Endometrium (tissue), 2 donors: ENCODE data around the gene FSTL4.

Experiments used
- FAIRE-seq: peaks from 2 replicates; lab custom pipeline; 2012; peaks lifted over from hg19 to GRCh38; lab: Jason Lieb, UNC
- donor health status: control.
- donor health status: control.

The FSTL4 gene

DNA sequence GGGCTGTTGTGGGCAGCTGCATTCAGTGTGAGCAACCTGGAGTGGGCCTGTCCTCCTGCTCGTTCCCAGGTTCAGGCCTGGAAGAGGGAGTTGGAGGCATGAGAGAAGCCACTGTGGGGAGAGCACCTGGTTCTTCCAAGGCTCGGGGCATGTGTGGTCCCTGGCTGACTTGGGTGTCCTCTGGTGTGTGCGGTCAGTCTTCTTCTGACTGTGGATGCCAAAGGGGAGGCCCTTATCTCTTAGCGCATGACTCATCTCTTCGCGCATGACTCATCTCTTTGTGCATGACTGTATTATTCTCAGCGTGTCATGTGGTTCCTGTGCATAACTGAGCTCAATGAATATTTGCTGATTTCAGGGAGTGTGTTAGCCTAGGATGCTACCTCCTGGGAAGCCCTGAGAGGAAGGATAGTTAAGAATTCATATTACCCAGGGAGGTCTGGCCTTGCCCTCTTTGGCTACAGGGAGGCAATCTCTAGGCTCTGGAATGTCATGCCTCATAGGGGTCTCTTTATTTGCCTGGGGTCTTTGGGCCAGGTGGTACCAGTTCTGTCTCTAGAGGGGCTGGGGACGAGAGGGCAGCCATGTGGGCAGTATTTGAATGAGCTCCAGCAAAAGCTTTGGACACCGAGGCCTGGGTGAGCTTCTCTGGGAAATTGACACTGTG, 371.8 kb downstream of the FSTL4 start:
- FAIRE-seq = no peak

GRCh38 chr5:133238426-133239205, 373.7 kb downstream of the FSTL4 start:
- FAIRE-seq = no peak

- no peak for FAIRE-seq
These were observed 375.4 kb downstream of the FSTL4 start for GRCh38 chr5:133236976-133237375.

GRCh38 chr5:133236541-133236951, 375.8 kb downstream of the FSTL4 start:
- no peak for FAIRE-seq

GRCh38 chr5:133235696-133236426, 376.5 kb downstream of the FSTL4 start:
- FAIRE-seq = no peak

DNA sequence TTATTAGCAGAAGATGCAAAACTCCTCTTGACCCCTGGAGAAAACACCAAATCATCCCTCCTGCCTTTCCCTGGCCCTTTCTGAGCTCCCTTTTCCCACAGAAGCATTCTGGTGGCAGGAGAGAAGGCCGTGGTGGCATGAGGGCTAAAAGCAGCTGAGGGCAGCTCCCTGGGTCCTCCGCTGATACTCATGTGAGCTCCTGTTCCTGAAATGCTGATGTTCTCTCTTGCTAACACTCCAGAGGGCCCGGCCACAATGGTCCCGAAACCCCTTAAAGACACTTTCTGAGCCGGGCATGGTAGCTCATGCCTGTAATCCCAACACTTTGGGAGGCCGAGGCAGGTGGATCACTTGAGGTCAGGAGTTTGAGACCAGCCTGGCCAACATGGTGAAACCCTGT, 377.4 kb downstream of the FSTL4 start:
- FAIRE-seq = no peak

DNA sequence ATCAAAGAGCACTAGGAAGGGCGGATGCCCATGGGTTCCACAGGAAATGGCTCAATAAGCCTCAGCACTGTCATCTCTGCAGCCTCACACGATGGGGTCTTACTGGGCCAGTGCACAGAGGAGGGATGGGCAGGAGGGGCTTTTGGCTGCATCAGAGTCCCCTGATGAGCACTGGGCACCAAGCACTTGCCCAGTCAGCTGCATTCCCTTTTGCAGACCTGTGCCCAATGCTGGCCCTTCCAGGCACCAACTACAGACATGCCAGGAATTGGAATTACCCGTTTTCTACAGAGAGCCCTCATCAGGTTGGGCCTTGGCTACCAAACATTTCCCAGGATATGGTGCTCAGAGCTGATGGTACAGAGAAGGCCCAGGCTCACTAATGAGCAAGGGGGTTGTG, 378.1 kb downstream of the FSTL4 start:
- FAIRE-seq = no peak

DNA sequence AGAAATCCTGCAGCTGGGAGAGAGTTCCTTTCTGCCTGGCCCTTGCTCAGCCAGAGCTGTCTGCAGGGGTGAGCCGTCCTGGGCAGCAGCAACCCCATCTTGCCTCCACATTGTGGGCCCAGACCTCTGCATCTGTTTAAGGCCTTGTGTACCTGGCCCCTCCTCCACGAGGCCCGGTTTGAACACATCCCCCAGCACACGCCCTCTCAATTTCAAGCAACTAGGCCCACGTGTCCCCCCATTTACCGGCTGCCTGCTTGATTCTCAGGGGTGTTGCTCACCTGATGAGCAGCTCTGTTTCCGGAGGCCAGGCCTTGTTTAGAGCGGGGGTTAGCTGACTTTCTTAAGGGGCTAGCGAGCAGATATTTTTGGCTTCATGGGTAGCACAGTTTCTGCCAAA, 378.7 kb downstream of the FSTL4 start:
- FAIRE-seq = no peak

DNA sequence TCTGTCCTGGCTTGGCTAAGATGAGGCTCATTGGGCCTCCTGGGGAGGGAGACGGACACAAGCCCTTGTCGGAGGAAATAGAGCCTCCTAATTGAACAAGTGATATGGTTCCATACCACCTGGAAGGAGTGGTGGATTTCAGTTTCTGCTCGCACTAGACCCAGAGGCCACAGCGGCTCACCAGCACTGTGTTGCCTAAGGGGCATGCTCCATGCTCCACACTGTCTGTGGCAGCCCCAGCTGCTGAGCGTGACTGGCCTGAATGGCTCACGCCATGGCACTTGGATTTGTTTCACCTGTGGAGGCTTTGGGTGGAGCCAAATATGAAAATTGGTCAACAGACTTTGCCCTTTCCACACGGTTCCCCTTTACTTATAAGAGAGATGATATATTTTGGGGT, 379.4 kb downstream of the FSTL4 start:
- no peak for FAIRE-seq

- no peak for FAIRE-seq
These were observed 379.9 kb downstream of the FSTL4 start for GRCh38 chr5:133232435-133232834.

DNA sequence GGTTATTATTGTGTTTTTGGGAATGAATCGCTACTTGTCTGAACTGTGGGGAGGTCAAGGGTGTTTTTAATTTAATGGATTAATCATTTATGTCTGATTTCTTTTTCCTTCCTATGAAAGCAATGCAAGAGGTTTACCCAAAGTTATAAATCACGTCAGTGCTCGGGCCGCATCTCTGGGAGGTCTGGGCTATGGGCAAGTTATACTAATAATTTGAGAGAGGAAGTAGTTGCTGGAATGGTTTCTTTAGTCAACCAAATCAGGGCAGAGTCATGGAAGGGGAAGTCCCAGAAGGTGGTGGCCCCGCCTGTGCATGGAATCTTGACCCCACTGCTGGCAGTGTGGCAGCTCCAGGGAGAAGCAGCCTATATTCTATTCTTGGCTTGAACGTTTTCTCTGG, 380.3 kb downstream of the FSTL4 start:
- FAIRE-seq = no peak

GRCh38 chr5:133230823-133231578, 381.3 kb downstream of the FSTL4 start:
- no peak for FAIRE-seq

DNA sequence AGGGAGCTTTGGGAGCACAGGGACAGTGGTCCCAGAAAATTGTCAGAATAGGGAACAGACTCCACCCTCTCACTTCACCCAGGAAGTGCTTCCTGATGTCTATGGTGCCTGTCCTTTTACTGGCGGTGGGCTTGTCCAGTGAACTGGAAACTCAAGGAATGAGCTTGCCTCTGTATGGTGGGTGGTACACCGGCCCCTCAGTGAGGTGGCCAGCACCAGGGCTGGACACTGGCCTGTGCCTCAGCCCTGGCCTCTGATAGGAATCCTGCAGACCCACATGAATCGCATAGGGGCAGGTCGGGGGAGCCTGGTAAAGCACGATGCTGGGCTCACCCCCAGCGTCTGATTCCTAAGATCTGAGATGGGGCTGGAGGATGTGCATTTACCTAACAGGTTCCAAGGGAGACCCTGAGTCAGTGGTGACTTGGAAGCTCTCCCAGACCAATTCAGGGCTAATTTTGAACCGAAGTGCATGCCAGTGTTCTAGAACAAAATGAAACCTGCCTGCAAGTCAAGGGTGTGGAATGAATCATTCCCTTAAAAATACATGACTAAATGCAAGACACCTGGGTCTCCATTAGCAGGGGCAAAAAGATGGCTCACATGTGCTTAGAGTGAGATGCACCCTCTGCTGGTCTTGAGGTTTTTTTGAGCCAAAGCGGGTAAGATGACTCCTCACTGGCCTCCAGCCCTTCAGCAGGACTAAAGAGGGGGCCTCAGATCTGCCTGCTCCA, 382.2 kb downstream of the FSTL4 start:
- no peak for FAIRE-seq

GRCh38 chr5:133228316-133228715, 384.0 kb downstream of the FSTL4 start:
- no peak for FAIRE-seq

DNA sequence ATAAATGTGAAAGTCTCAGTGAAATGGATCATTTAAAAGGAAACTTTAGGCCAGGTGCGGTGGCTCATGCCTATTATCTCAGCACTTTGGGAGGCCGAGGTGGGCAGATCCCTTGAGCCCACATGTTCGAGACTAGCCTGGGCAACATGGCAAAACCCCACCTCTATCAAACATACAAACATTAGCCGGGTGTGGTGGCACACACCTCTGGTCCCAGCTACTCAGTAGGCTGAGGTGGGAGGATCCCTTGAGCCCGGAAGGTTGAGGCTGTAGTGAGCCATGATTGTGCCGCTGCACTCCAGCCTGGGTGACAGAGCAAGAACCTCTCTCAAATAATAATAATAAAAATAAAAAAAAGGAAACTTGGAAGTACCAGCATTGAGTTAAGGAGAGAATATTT, 384.4 kb downstream of the FSTL4 start:
- FAIRE-seq = no peak

DNA sequence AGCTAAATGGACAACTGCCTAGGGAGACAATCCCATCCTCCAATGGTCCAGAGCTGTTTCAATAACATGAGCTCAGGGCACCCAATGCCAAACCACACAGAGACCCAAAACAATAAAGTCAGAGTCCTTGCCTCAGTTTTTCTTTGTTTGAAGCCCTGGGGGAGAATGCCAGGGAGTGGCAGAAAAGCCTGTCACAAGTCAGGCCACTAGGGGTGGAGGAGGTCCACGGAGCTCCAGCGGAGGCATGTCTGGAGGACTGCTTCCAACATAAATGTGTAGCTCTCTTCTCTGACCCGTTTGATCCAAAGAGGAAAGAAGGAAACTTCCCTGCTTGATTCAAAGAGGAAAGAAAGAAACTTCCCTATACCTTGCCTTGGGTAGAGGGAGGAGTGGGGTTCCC, 385.3 kb downstream of the FSTL4 start:
- FAIRE-seq = no peak

DNA sequence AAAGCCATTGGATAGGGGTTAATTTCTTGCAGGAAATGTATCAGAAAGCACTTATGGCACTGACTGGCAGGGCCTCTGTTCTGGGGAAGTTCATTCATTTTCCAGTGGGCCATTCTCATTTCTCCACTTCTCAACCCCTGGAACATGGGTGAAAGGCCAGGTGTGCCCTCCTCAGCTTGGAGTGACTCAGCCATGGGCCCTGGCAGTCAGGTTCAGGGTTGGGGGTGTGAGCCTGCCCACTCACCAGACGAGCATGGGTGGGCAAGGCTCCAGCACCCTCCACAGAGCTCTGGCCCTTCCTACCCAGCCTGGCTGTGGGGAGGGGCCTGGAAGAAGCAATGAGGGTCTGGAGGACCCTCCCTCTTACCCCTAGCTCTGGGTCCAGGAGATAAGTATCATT, 386.2 kb downstream of the FSTL4 start:
- no peak for FAIRE-seq

- FAIRE-seq = no peak
These were observed 386.6 kb downstream of the FSTL4 start for GRCh38 chr5:133225671-133226152.

DNA sequence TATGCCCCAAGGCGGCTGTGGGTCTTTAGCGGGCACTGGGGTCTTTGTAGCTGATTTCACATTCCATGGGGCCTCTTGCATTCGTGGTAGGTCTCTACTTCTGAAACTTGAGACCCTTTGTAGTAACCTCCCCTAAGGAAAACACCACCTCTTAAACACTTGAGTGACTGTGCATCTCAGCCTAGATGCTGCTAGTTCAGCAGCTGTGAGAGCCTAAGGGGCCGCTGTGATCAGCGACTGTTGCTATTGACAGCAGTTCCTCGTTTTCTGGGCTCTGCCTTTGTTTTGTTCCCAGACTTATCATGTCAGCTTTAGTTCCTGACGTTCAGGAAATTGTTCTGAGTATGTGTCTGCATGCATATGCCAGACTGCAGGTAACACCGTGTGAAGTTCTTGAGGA, 389.4 kb downstream of the FSTL4 start:
- no peak for FAIRE-seq

DNA sequence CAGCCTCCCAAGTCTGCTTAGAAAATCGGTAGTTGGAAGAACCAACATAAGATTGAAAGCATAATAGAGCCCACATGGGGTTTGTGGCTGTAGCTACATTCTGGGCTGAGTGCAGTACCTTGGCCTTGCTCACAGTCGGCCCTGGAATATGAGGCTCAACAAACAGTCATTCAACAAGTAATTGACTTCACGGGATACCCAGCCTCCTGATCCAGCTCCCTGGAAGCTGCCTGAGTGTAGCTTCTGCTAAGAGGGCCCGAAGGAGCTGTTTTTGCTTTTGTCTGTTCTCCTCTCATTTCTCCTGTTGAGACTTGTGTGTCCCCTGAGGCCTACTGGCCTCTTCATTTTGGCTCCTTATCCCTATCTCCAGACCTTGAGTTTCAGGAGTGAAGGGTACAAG, 389.8 kb downstream of the FSTL4 start:
- no peak for FAIRE-seq

- FAIRE-seq = no peak
These were observed 390.3 kb downstream of the FSTL4 start for GRCh38 chr5:133222040-133222439.
